MCF 10A (cell line): ENCODE measurements around the gene B4GALT5. TPM values are rescaled to one million over a fixed set of nuclear protein-coding genes. Genes with fewer than 3 reads are reported as not detected.

Experiments
- BruUV-seq: library from RNA; stranded (reverse); fragments of 400-500 nt; replicated peaks from 2 replicates; lab custom pipeline; 2021; lab: Mats Ljungman, UMichigan
- CTCF ChIA-PET: fragments of 300-600 bp; sonication (Branson Sonifier 250); formaldehyde crosslinking; extraction: SDS; loops from one replicate; lab custom pipeline; 2021; ENCODE audit warnings: antibody characterized with exemption, inconsistent platforms; lab: Yijun Ruan, JAX
- POLR2A ChIA-PET: fragments of 300-600, 350-650 bp; sonication (Branson Sonifier 250); formaldehyde crosslinking; extraction: SDS; loops from one replicate; lab custom pipeline; 2020; ENCODE audit warnings: antibody characterized with exemption, inconsistent platforms; lab: Yijun Ruan, JAX
- DNase-seq: peaks from one replicate; pipeline ENCODE4 v3.0.0-alpha.2; 2018; ENCODE audit not compliant: unreplicated experiment
- H3K27ac Mint-ChIP-seq: one replicate; pipeline ENCODE4 v1.8.0; 2022; ENCODE audit warnings: mild to moderate bottlenecking, low read depth, mixed read lengths; ENCODE audit not compliant: unreplicated experiment
- H3K27me3 Mint-ChIP-seq: one replicate; pipeline ENCODE4 v1.8.0; 2022; ENCODE audit warnings: mixed read lengths; ENCODE audit not compliant: insufficient read depth, unreplicated experiment
- H3K36me3 Mint-ChIP-seq: one replicate; pipeline ENCODE4 v1.8.0; 2022; ENCODE audit warnings: mild to moderate bottlenecking, moderate library complexity, mixed read lengths; ENCODE audit not compliant: insufficient read depth, unreplicated experiment
- H3K4me1 Mint-ChIP-seq: one replicate; pipeline ENCODE4 v1.8.0; 2022; ENCODE audit warnings: mixed read lengths; ENCODE audit not compliant: insufficient read depth, unreplicated experiment
- H3K4me3 Mint-ChIP-seq: one replicate; pipeline ENCODE4 v1.8.0; 2022; ENCODE audit warnings: mild to moderate bottlenecking, moderate library complexity, mixed read lengths; ENCODE audit not compliant: unreplicated experiment
- H3K9me3 Mint-ChIP-seq: one replicate; pipeline ENCODE4 v1.8.0; 2022; ENCODE audit warnings: mixed read lengths; ENCODE audit not compliant: unreplicated experiment
- intact Hi-C: fragments of 100-400 bp; cut with micrococcal nuclease; formaldehyde crosslinking; loops from 2 replicates; pipeline ENCODE4 v1.14.1; 2022
- total RNA-seq: library from RNA; stranded (reverse); gene quantifications from 2 replicates; pipeline ENCODE4 v1.2.3, GENCODE V29; 2022
- TF ChIP-seq, protein P1 (sequence below): fragments of 200-600 bp; IDR thresholded peaks from one replicate; pipeline ENCODE4 v1.8.0; 2022; ENCODE audit warnings: antibody characterized with exemption, mild to moderate bottlenecking; ENCODE audit not compliant: unreplicated experiment

B4GALT5 gene
- total RNA-seq, 1 experiment from 2014 or later: 17.1 TPM

GRCh38 chr20:49701916-49702315 is 11.8 kb downstream of the B4GALT5 start:
- POLR2A ChIA-PET: interaction anchor here (1.0 to 3.4 kb wide), 7 partner anchors 9 to 235 kb away, joined by 3 to 19 read pairs (median 4); partner anchors contain the start of gene RNF114
- intact Hi-C loops: no loop called here

GRCh38 chr20:49701241-49701790 is 12.4 kb downstream of the B4GALT5 start:
- ChIA-PET CTCF (interaction anchor here (0.7 kb wide), 1 partner anchor 33 kb away, joined by 3 read pairs; no protein-coding TSS in a partner anchor), POLR2A (interaction anchor here (1.0 to 3.4 kb wide), 9 partner anchors 9 to 236 kb away, joined by 3 to 19 read pairs (median 4); partner anchors contain the start of gene RNF114)
- Mint-ChIP-seq H3K36me3 (peaks cover 8% of the 10 kb centered on the region), H3K27ac (peak overlapping the region; percentile 50), H3K4me1 (peaks cover 27% of the 10 kb centered on the region), H3K4me3 (no peak overlapping the region), H3K9me3 (no peaks in the 10 kb centered on the region), H3K27me3 (no peaks in the 10 kb centered on the region)
- no peak for DNase-seq
- TF ChIP-seq, protein P1, sequence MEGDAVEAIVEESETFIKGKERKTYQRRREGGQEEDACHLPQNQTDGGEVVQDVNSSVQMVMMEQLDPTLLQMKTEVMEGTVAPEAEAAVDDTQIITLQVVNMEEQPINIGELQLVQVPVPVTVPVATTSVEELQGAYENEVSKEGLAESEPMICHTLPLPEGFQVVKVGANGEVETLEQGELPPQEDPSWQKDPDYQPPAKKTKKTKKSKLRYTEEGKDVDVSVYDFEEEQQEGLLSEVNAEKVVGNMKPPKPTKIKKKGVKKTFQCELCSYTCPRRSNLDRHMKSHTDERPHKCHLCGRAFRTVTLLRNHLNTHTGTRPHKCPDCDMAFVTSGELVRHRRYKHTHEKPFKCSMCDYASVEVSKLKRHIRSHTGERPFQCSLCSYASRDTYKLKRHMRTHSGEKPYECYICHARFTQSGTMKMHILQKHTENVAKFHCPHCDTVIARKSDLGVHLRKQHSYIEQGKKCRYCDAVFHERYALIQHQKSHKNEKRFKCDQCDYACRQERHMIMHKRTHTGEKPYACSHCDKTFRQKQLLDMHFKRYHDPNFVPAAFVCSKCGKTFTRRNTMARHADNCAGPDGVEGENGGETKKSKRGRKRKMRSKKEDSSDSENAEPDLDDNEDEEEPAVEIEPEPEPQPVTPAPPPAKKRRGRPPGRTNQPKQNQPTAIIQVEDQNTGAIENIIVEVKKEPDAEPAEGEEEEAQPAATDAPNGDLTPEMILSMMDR: no peak
- BruUV-seq: no TSS peak
- intact Hi-C loops: no loop called here

More at GRCh38 chr20:49701916-49702315, 11.8 kb downstream of the B4GALT5 start:
- Mint-ChIP-seq H3K4me1 (peaks cover 33% of the 10 kb centered on the region), H3K27ac (peak overlapping the region; percentile 50), H3K36me3 (peaks cover 8% of the 10 kb centered on the region), H3K9me3 (no peaks in the 10 kb centered on the region), H3K4me3 (no peak overlapping the region), H3K27me3 (no peaks in the 10 kb centered on the region)
- CTCF ChIA-PET: interaction anchor here (0.7 to 0.9 kb wide), 2 partner anchors 33 to 144 kb away, joined by 3 read pairs; no protein-coding TSS in a partner anchor
- TF ChIP-seq, protein P1: no peak
- DNase-seq: no peak
- no TSS peak for BruUV-seq

DNA sequence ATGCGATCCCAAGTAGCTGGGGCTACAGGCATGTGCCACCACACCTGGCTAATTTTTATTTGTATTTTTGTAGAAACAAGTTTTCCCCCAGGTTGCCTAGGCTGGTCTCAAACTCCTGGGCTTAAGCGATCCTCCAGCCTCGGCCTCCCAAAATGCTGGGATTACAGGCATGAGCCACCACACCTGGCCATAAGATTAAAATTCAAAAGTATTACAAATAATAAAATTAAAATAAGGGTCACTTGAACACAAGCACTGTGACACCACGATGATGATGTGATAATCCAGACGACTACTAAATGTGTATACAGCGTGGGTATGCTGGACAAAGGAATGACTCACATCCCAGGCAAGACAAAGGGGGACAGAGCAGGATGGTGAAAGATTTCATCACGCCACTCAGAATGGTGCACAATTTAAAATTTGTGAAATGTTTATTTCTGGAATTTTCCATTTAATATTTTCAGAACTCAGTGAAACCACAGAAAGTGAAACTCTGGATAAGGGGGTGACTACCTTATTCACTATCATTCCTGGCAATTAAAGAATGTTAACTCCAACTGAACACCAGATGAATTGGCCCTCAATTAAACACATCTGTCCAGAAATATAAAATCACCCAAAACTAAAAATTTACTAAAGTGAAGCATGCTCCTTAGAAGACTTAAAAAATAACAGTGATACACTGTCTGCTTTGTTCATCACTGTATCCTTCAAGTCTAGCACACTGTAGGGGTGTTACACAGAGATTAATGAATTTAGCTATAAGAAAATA is 13.1 kb downstream of the B4GALT5 start:
- TF ChIP-seq, protein P1: no peak
- POLR2A ChIA-PET: interaction anchor here (1.0 to 3.4 kb wide), 12 partner anchors 10 to 236 kb away, joined by 3 to 19 read pairs (median 4); partner anchors contain the start of gene RNF114
- H3K4me3 Mint-ChIP-seq: no peak overlapping the region
- DNase-seq: peak; percentile 89
- peaks cover 8% of the 10 kb centered on the region for H3K36me3 Mint-ChIP-seq
- CTCF ChIA-PET: interaction anchor here (0.6 kb wide), 2 partner anchors 15 to 58 kb away, joined by 4 read pairs; no protein-coding TSS in a partner anchor
- H3K27me3 Mint-ChIP-seq: no peaks in the 10 kb centered on the region
- peaks cover 27% of the 10 kb centered on the region for H3K4me1 Mint-ChIP-seq
- BruUV-seq: TSS peak; percentile 52
- H3K27ac Mint-ChIP-seq: peak overlapping the region; percentile 50
- H3K9me3 Mint-ChIP-seq: no peaks in the 10 kb centered on the region
- intact Hi-C loops: no loop called here
